Lower lobe of right lung (tissue), 2 donors: ENCODE measurements around the gene NGDN. TPM values are rescaled to one million over a fixed set of nuclear protein-coding genes. Genes with fewer than 3 reads are reported as not detected.

ENCODE experiments used
- ATAC-seq, 2 donors: fragments of 200-7000 bp; cut with Tn5 transposase; one replicate each; pipeline ENCODE4 v1.9.1; 2020 to 2022; ENCODE audit warnings: mild to moderate bottlenecking in 2 of 2, moderate library complexity in 2 of 2
- DNase-seq: peaks from one replicate; pipeline ENCODE4 v3.0.0-alpha.2; 2020
- H3K27ac ChIP-seq: fragments of 200-600 bp; one replicate; pipeline ENCODE4 v1.8.0; 2022
- H3K27me3 ChIP-seq: fragments of 200-600 bp; one replicate; pipeline ENCODE4 v1.8.0; 2022; ENCODE audit warnings: low read depth
- H3K36me3 ChIP-seq: fragments of 200-600 bp; one replicate; pipeline ENCODE4 v1.8.0; 2022; ENCODE audit warnings: mild to moderate bottlenecking
- H3K4me1 ChIP-seq: fragments of 200-600 bp; one replicate; pipeline ENCODE4 v1.8.0; 2022
- H3K4me3 ChIP-seq: fragments of 200-600 bp; one replicate; pipeline ENCODE4 v1.8.0; 2022; ENCODE audit warnings: mild to moderate bottlenecking
- H3K9me3 ChIP-seq: fragments of 200-600 bp; one replicate; pipeline ENCODE4 v1.8.0; 2022
- CTCF ChIP-seq: fragments of 200-600 bp; IDR thresholded peaks from one replicate; pipeline ENCODE4 v1.8.0; 2022; ENCODE audit warnings: antibody characterized with exemption, mild to moderate bottlenecking
- intact Hi-C: fragments of 100-400 bp; cut with DNase I; formaldehyde crosslinking; loops from one replicate; pipeline ENCODE4 v1.11.0; 2022
- total RNA-seq: library from RNA; stranded (reverse); fragmentation: NEBNext Ultra II Directional; extraction: Animal tissue kit (Norgen Biotek cat#: 25700); gene quantifications from one replicate; pipeline ENCODE4 v1.2.1, GENCODE V29; 2021
- donor health status: DM: no; HTN: yes; CAD: no; lungs with severe emphysema.

NGDN gene
- total RNA-seq, 1 donor from 2014 or later, result 33.3 TPM

GRCh38 chr14:23486036-23486435 lies 16.5 kb downstream of the NGDN start:
- Histone ChIP-seq H3K27me3 (no peaks in the 10 kb centered on the region), H3K4me3 (no peak overlapping the region), H3K27ac (no peak overlapping the region), H3K4me1 (no peaks in the 10 kb centered on the region), H3K36me3 (peaks cover 40% of the 10 kb centered on the region), H3K9me3 (no peaks in the 10 kb centered on the region)
- no peak for ATAC-seq
- TF ChIP-seq CTCF, result no peak
- intact Hi-C loops, result no loop called here
- no peak for DNase-seq

GRCh38 chr14:23487216-23487615 lies 17.7 kb downstream of the NGDN start:
- H3K36me3 ChIP-seq, result peaks cover 39% of the 10 kb centered on the region
- DNase-seq, result no peak
- H3K27ac ChIP-seq, result no peak overlapping the region
- H3K9me3 ChIP-seq, result no peaks in the 10 kb centered on the region
- ATAC-seq, result no peak
- H3K4me3 ChIP-seq, result no peak overlapping the region
- no peaks in the 10 kb centered on the region for H3K27me3 ChIP-seq
- no peaks in the 10 kb centered on the region for H3K4me1 ChIP-seq
- TF ChIP-seq CTCF, result no peak
- intact Hi-C loops, result no loop called here

GRCh38 chr14:23492618-23493272 lies 23.2 kb downstream of the NGDN start:
- H3K27me3 ChIP-seq, result no peaks in the 10 kb centered on the region
- ATAC-seq (no peak), DNase-seq (no peak)
- H3K27ac ChIP-seq, result no peak overlapping the region
- H3K9me3 ChIP-seq, result no peaks in the 10 kb centered on the region
- TF ChIP-seq CTCF, result no peak
- peaks cover 17% of the 10 kb centered on the region for H3K36me3 ChIP-seq
- intact Hi-C loops, result no loop called here
- no peak overlapping the region for H3K4me3 ChIP-seq
- no peaks in the 10 kb centered on the region for H3K4me1 ChIP-seq

GRCh38 chr14:23494223-23494622 lies 24.7 kb downstream of the NGDN start:
- H3K4me1 ChIP-seq, result no peaks in the 10 kb centered on the region
- no peak for TF ChIP-seq CTCF
- no peak for DNase-seq
- ATAC-seq, result no peak
- H3K27ac ChIP-seq, result no peak overlapping the region
- no peaks in the 10 kb centered on the region for H3K9me3 ChIP-seq
- peaks cover 11% of the 10 kb centered on the region for H3K36me3 ChIP-seq
- no peaks in the 10 kb centered on the region for H3K27me3 ChIP-seq
- intact Hi-C loops, result no loop called here
- H3K4me3 ChIP-seq, result no peak overlapping the region

- H3K36me3 ChIP-seq, result no peaks in the 10 kb centered on the region
- H3K27ac ChIP-seq, result no peak overlapping the region
- no peak overlapping the region for H3K4me3 ChIP-seq
- H3K27me3 ChIP-seq, result no peaks in the 10 kb centered on the region
- no peaks in the 10 kb centered on the region for H3K9me3 ChIP-seq
- TF ChIP-seq CTCF, result no peak
- DNase-seq (no peak), ATAC-seq (no peak)
- H3K4me1 ChIP-seq, result no peaks in the 10 kb centered on the region
- intact Hi-C loops, result no loop called here
Observed at GRCh38 chr14:23512156-23512555, 42.7 kb downstream of the NGDN start.
